SH-SY5Y (cell line): ENCODE results near the gene ETV6.

Experiments used
- GATA2 ChIP-seq: IDR thresholded peaks from 2 replicates; pipeline ENCODE4 v1.6.1; 2011; ENCODE audit warnings: mild to moderate bottlenecking, low read depth, low read length
- GATA3 ChIP-seq: IDR thresholded peaks from 2 replicates; pipeline ENCODE4 v1.6.1; 2011; ENCODE audit warnings: low read depth, mild to moderate bottlenecking, low read length, moderate library complexity

DNA sequence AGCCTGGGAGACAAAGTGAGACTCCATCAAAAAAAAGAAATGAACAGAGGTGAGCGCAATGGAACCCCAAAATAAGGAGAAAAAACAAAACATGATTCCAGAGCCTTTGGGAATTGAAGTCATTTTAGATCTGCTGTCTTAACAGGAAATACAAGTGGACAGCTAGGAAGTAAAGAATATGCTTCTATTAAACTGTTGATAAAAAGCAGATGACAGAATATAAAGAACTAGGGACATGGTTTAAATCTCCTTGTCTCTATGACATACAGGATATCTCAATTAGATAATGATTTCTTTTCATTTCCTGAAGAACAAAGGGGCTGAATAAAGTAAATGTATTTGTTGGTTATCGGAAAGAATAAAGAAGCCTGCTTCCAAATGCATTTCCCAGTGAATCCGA, 49.3 kb upstream of the ETV6 start:
- TF ChIP-seq GATA3 (no peak), GATA2 (no peak)
